OCI-LY1 (cell line): Measurements from ENCODE around the gene CBLL1.

ENCODE experiments used
- H2AFZ ChIP-seq: fragments of 200-600 bp; sonication (generic), shearing (Covaris generic); 2 replicates; pipeline ENCODE4 v1.6.0; 2014; ENCODE audit warnings: antibody characterized with exemption, mild to moderate bottlenecking, low read length
- H3F3A ChIP-seq: fragments of 200-600 bp; sonication (generic), shearing (Covaris generic); 2 replicates; pipeline ENCODE4 v1.6.0; 2014; ENCODE audit warnings: mild to moderate bottlenecking, antibody characterized with exemption, low read length, moderate library complexity; ENCODE audit not compliant: insufficient read depth
- H3K27ac ChIP-seq: fragments of 200-600 bp; sonication (generic); 2 replicates; pipeline ENCODE4 v1.5.1; 2014; ENCODE audit warnings: low read length, mixed run types, mild to moderate bottlenecking, low read depth; ENCODE audit not compliant: poor library complexity, severe bottlenecking
- H3K27me3 ChIP-seq: fragments of 200-600 bp; sonication (generic); 2 replicates; pipeline ENCODE4 v1.6.0; 2014; ENCODE audit warnings: antibody characterized with exemption, mild to moderate bottlenecking, low read length, moderate library complexity; ENCODE audit not compliant: insufficient read depth
- H3K36me3 ChIP-seq: fragments of 200-600 bp; sonication (generic); 2 replicates; pipeline ENCODE4 v1.6.1; 2014; ENCODE audit warnings: mild to moderate bottlenecking, antibody characterized with exemption, low read length, moderate library complexity, mixed read lengths; ENCODE audit not compliant: insufficient read depth
- H3K4me1 ChIP-seq: fragments of 200-600 bp; sonication (generic); 2 replicates; pipeline ENCODE4 v1.5.1; 2014; ENCODE audit warnings: mild to moderate bottlenecking, low read length, moderate library complexity; ENCODE audit not compliant: insufficient read depth, severe bottlenecking
- H3K4me2 ChIP-seq: fragments of 200-600 bp; sonication (generic), shearing (Covaris generic); 2 replicates; pipeline ENCODE4 v1.6.1; 2014; ENCODE audit warnings: low read length
- H3K4me3 ChIP-seq: fragments of 200-600 bp; sonication (generic); 2 replicates; pipeline ENCODE4 v1.5.1; 2014; ENCODE audit warnings: low read length, low read depth, mild to moderate bottlenecking, mixed read lengths; ENCODE audit not compliant: poor library complexity, severe bottlenecking
- H3K79me2 ChIP-seq: fragments of 200-600 bp; shearing (Covaris generic); 2 replicates; pipeline ENCODE4 v1.6.1; 2016; ENCODE audit warnings: mixed run types, low read length, mixed read lengths; ENCODE audit not compliant: insufficient read depth
- H3K9ac ChIP-seq: fragments of 200-600 bp; sonication (generic), shearing (Covaris generic); 2 replicates; pipeline ENCODE4 v1.6.1; 2014; ENCODE audit warnings: mild to moderate bottlenecking, low read length, mixed read lengths
- H3K9me2 ChIP-seq: fragments of 200-600 bp; sonication (generic), shearing (Covaris generic); 2 replicates; pipeline ENCODE4 v1.6.1; 2014; ENCODE audit warnings: low read depth, mild to moderate bottlenecking, low read length, mixed read lengths
- H3K9me3 ChIP-seq: fragments of 200-600 bp; shearing (Covaris generic); 2 replicates; pipeline ENCODE4 v1.6.1; 2014; ENCODE audit warnings: low read length, mixed read lengths
- H4K20me1 ChIP-seq: fragments of 200-600 bp; sonication (generic), shearing (Covaris generic); 2 replicates; pipeline ENCODE4 v1.6.0; 2016; ENCODE audit warnings: mild to moderate bottlenecking, low read length; ENCODE audit not compliant: insufficient read depth
- CTCF ChIP-seq: fragments of 200-600 bp; sonication (generic), shearing (Covaris generic); IDR thresholded peaks from 2 replicates; pipeline ENCODE4 v1.5.1; 2017; ENCODE audit warnings: mild to moderate bottlenecking, antibody characterized with exemption, low read length, moderate library complexity, mixed read lengths
- EZH2 ChIP-seq: fragments of 200-600 bp; sonication (generic), shearing (Covaris generic); IDR thresholded peaks from 2 replicates; pipeline ENCODE4 v1.8.0; 2017; ENCODE audit warnings: borderline replicate concordance, mixed run types, mild to moderate bottlenecking, antibody characterized with exemption, low read length, moderate library complexity, mixed read lengths

Gene CBLL1

GRCh38 chr7:107723255-107723654, 20.7 kb upstream of the CBLL1 start:
- no peak overlapping the region for H3K4me2 ChIP-seq
- H3F3A ChIP-seq: no peaks in the 10 kb centered on the region
- no peaks in the 10 kb centered on the region for H4K20me1 ChIP-seq
- H3K4me3 ChIP-seq: no peak overlapping the region
- H2AFZ ChIP-seq: no peak overlapping the region
- H3K9me3 ChIP-seq: no peaks in the 10 kb centered on the region
- H3K9me2 ChIP-seq: no peaks in the 10 kb centered on the region
- H3K27ac ChIP-seq: no peak overlapping the region
- no peak for TF ChIP-seq EZH2
- TF ChIP-seq CTCF: no peak
- H3K4me1 ChIP-seq: no peaks in the 10 kb centered on the region
- H3K36me3 ChIP-seq: no peaks in the 10 kb centered on the region
- H3K79me2 ChIP-seq: no peaks in the 10 kb centered on the region
- no peak overlapping the region for H3K9ac ChIP-seq
- no peaks in the 10 kb centered on the region for H3K27me3 ChIP-seq

- no peaks in the 10 kb centered on the region for H3K27me3 ChIP-seq
- no peak overlapping the region for H3K4me3 ChIP-seq
- H3K4me1 ChIP-seq: no peaks in the 10 kb centered on the region
- no peaks in the 10 kb centered on the region for H3K9me2 ChIP-seq
- no peaks in the 10 kb centered on the region for H4K20me1 ChIP-seq
- no peaks in the 10 kb centered on the region for H3K9me3 ChIP-seq
- no peaks in the 10 kb centered on the region for H3F3A ChIP-seq
- no peak overlapping the region for H2AFZ ChIP-seq
- H3K9ac ChIP-seq: no peak overlapping the region
- no peak overlapping the region for H3K27ac ChIP-seq
- H3K36me3 ChIP-seq: no peaks in the 10 kb centered on the region
- H3K4me2 ChIP-seq: no peak overlapping the region
- no peaks in the 10 kb centered on the region for H3K79me2 ChIP-seq
- TF ChIP-seq CTCF (peak; percentile 87), EZH2 (no peak)
Observed at GRCh38 chr7:107725138-107725740, 18.7 kb upstream of the CBLL1 start.

- Histone ChIP-seq H3K9me2 (no peaks in the 10 kb centered on the region), H3K36me3 (no peaks in the 10 kb centered on the region), H3K79me2 (no peaks in the 10 kb centered on the region), H3F3A (no peaks in the 10 kb centered on the region), H3K9me3 (no peaks in the 10 kb centered on the region), H3K27ac (no peak overlapping the region), H4K20me1 (no peaks in the 10 kb centered on the region), H3K4me1 (no peaks in the 10 kb centered on the region), H2AFZ (no peak overlapping the region), H3K4me2 (no peak overlapping the region), H3K4me3 (no peak overlapping the region), H3K9ac (no peak overlapping the region), H3K27me3 (no peaks in the 10 kb centered on the region)
- no peak for TF ChIP-seq CTCF
- TF ChIP-seq EZH2: no peak
Observed at GRCh38 chr7:107726356-107727130, 17.4 kb upstream of the CBLL1 start.
